ENCODE measurements around the gene APPL2. TPM values are rescaled to one million over a fixed set of nuclear protein-coding genes. Genes with fewer than 3 reads are reported as not detected.
"Not testable (repeated sequence)": the region's sequence is repeated elsewhere in the genome, so short reads cannot be mapped to it uniquely, and the experiment has no call there.

Gene APPL2
- total RNA-seq, 1 donor from 2014 or later, result 55.1 TPM

- no peak for DNase-seq (ENCODE audit: low spot score)
Observed at GRCh38 chr12:105200385-105200784, 35.6 kb downstream of the APPL2 start.

DNA sequence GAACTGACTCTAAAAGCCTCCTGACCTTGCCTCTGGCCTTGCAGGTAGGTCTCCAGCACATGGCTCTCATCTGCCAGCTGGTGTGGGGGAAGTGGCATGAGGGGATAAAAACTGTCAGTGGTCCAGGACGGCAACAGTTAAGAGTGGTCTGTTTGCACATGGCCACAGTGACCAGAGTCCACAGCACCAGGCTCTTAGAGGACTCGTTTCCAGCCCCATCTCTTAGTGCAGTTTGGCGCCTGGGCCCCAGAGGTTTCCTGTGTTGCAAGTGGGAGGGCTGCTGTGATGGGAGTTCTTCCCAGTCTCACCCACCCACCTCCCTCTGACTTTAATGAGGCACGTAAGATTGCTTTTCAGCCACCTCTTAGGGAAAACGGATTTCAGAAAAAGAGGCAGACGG is 37.0 kb downstream of the APPL2 start:
- DNase-seq (ENCODE audit: low spot score), result no peak

GRCh38 chr12:105196090-105196489 is 39.9 kb downstream of the APPL2 start:
- DNase-seq (ENCODE audit: low spot score), result no peak

GRCh38 chr12:105194947-105195346 is 41.0 kb downstream of the APPL2 start:
- DNase-seq (ENCODE audit: low spot score), result no peak

DNA sequence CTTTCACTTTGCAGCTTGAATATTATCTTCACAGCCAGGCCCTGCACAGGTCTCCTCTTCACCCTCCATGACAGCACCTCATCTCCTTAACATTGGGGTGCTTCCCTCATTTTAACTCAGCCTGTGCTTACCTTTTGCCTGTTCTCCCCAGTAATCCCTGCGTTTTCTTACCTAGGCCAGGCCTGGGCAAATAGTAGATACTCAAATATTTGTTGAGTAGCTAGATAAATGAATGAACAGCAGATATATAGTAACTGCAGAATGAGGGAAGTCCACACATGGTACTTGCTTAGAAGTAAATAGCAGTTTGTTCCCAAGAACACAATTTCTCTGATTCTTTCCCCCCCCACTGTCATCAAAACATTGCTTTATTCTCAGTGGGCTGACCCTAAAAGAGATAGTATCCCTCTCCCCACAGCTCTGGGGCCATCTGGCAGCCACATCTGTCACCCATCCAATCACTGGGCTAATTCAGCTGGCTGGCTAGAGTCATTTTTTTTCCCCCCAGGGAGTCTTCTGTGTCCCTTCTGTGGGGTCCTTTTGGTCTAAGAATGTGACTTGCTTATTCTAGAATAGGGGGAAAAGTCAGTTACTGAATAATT is 43.2 kb downstream of the APPL2 start:
- no peak for DNase-seq (ENCODE audit: low spot score)

DNA sequence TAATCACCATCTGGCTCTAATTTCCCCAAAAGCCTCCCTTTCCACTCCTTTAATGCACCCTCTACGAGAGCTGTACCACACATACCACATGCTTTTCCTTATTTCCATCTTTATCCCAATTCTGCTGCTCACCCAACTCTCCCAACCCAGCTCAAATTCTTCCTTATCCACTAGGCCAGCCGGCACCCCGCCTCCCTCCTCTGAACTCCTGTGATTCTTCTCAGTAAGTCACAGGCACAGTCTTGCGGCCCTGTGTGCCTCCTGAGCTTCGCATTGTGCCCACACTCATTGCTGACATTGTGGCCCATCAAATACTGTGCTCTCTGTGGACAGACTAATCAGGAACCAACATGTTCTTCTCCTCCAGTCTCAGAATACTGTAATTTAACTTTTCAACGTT is 45.4 kb downstream of the APPL2 start:
- DNase-seq (ENCODE audit: low spot score), result no peak

GRCh38 chr12:105189293-105189692 is 46.7 kb downstream of the APPL2 start:
- DNase-seq (ENCODE audit: low spot score), result no peak

DNA sequence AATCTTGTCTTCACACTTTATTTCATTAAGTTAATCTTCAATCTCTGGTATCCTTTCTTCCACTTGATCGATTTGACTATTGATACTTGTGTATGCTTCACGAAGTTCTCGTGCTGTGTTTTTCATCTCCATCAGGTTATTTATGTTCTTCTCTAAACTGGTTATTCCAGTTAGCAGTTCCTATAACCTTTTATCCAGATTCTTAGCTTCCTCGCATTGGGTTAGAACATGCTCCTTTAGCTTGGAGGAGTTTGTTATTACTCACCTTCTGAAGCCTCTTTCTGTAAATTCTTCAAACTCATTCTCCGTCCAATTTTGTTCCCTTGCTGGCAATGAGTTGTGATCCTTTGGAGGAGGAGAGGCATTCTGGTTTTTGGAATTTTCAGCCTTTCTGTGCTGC is 52.0 kb downstream of the APPL2 start:
- DNase-seq (ENCODE audit: low spot score), result not testable (repeated sequence)

DNA sequence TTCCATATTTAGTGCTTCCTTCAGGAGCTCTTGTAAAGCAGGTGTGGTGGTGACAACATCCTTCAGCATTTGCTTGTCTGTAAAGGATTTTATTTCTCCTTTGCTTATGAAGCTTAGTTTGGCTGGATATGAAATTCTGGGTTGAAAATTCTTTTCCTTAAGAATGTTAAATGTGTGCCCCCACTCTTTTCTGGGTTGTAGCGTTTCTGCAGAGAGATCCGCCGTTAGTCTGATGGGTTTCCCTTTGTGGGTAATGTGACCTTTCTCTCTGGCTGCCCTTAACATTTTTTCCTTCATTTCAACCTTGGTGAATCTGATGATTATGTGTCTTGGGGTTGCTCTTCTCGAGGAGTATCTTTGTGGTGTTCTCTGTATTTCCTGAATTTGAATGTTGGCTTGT is 52.6 kb downstream of the APPL2 start:
- DNase-seq (ENCODE audit: low spot score), result not testable (repeated sequence)

DNA sequence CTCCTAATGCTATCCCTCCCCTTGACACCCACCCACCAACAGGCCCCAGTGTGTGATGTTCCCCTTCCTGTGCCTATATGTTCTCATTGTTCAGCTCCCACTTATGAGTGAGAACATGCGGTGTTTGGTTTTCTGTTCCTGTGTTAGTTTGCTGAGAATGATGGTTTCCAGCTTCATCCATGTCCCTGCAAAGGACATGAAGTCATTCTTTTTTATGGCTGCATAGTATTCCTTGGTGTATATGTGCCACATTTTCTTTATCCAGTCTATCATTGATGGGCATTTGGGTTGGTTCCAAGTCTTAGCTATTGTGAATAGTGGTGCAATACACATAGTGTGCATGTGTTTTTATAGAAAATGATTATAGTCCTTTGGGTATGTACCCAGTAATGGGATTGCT is 56.9 kb downstream of the APPL2 start:
- not testable (repeated sequence) for DNase-seq (ENCODE audit: low spot score)

DNA sequence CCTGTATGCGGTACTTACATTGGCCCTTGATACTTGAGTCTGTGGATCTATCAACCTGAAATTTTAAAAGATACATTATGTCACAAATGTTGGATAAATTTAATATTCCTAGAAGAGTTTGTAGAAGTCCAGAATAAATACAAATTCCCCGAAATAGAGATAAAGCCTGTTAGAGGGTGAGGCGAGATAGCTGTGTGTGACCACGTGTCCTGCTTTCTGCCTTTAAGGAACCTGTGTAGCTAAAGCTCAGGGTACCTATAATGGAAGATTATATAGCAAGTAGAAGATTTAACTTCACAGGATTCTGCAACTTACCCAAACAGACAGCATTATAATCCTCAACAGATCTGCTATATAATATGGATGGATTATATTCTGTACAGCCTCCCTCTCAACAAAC is 58.8 kb downstream of the APPL2 start:
- no peak for DNase-seq (ENCODE audit: low spot score)

DNA sequence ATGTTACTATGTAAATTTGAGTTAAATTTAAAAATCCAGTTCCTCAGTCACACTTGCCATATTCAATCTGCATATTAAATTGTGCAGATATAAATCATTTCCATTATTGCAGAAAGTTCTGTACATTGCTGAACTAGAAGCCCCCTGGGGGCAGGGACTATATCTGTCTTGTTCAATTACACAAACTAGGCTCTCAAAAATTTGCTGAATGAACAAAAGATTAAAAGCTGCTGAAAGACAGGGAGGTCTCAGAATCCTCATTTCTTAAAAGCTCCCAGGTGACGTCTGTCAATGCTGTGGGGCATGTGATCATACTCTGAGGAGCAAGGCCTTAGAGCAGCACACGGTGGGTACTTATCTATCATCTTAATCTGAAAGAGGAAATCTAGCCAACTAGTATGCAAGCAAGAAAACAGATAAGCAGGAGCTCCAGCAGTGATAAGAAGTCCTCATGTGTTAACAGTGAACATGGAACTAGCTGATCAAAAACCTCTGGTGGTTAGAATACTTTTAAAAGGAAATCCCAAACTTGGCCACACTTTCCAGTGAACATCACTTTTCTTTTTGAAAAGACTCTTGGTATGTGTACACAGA is 60.5 kb downstream of the APPL2 start:
- no peak for DNase-seq (ENCODE audit: low spot score)

DNA sequence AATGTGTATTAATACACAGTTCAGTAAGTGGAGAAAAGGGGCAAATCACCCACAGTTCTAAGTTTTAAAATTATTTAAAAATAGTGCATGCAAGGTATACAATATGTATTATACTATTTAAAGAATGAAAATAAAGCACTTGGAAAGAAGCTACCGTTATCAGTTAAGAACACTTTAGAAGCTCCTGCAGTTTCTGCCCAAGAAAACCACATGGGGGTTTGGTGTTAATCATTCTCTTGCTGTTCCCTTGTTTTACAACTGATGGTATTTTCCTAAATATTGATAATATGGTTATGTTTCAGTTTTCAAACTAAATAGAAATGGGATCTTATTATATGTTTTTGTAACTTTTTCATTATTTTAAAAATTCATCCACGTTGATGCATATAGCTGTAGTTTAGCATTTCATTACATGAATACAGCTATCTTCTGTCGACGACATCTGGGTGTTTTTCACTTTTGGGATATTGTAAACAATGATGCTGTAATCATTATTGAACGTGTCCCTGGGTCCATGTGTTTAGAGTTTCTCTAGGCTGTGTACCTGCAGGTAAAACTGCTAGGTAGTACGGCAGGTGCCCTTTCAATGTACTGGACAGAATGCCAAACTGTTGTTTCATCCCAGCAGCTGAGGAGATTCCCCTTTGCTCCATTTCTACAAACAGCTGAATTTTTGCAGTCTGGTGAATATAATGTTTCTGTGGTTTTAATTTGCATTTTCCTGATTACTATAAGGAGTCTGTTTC is 64.1 kb downstream of the APPL2 start:
- DNase-seq (ENCODE audit: low spot score), result no peak

- DNase-seq (ENCODE audit: low spot score), result no peak
Observed at GRCh38 chr12:105170139-105170538, 65.8 kb downstream of the APPL2 start.

- DNase-seq (ENCODE audit: low spot score), result no peak
Observed at GRCh38 chr12:105168006-105168405, 68.0 kb downstream of the APPL2 start.

GRCh38 chr12:105167346-105167745 is 68.6 kb downstream of the APPL2 start:
- DNase-seq (ENCODE audit: low spot score), result no peak

- DNase-seq (ENCODE audit: low spot score), result no peak
Observed at GRCh38 chr12:105166736-105167135, 69.2 kb downstream of the APPL2 start.

- no peak for DNase-seq (ENCODE audit: low spot score)
Observed at GRCh38 chr12:105164068-105164467, 71.9 kb downstream of the APPL2 start.

DNA sequence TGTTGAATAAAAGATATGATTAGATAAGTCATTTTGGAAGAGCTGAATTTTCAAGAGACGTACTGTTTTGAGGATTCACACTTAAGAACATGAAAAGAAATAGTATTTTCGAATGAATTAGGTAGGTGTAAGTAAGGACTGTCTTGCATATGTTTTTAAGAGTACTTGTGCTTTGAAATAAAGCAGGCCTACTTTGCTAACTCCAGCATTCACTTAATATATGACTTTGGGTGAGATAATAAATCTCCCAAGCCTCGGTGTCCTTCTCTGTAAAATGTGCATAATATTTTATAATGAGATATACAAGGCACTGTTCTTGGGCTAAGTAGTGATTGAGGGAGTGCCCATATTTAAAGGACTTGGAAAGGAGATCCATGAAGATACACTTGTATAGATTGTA is 73.8 kb downstream of the APPL2 start:
- no peak for DNase-seq (ENCODE audit: low spot score)

- no peak for DNase-seq (ENCODE audit: low spot score)
Observed at GRCh38 chr12:105158876-105159275, 77.1 kb downstream of the APPL2 start.

GRCh38 chr12:105157606-105158005 is 78.4 kb downstream of the APPL2 start:
- DNase-seq (ENCODE audit: low spot score), result no peak

DNA sequence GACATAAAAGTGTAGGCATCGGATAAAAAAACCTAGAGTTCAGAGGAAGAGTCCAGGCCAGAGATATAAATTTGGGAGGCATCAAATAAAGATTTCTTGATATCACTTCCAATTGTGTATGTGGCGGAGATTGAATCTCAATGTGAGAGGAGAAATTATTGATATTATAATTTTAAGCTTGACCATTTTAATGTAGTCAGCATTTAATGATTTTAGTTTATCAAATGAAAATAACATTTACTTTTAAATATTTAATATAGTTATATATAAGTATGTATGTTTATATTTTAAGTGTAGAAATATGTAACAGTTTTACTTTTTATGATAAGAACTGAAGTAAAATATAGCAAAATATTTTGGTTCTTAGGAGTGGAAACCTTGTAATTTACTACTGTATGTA is 79.7 kb downstream of the APPL2 start:
- no peak for DNase-seq (ENCODE audit: low spot score)

DNA sequence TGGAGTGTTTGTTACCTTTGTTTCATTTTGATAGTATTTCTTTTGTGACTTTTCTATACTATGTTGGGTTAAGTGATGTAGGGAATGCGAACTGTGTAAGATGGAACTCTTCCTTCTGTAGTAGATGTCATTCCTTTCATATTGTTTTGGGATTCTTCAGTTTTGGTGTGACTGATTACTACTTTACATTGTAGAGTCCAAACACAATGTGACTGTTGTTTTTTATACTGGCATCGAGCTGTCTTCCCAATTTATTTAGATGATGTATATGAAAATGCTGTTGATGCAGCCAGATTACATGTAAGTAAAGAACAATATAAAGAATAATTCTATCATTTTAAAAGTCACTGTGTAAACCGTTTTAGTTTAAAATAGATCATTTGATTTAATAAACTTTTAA is 93.7 kb downstream of the APPL2 start:
- DNase-seq (ENCODE audit: low spot score), result no peak
